H9 (cell line): ENCODE data around the gene AGBL4. TPM values are rescaled to one million over a fixed set of nuclear protein-coding genes. Genes with fewer than 3 reads are reported as not detected.

Experiments used
- DNase-seq: peaks from one replicate; pipeline ENCODE4 v3.0.0-alpha.2; 2017
- H2AFZ ChIP-seq: one replicate; pipeline ENCODE4 v1.6.1; 2013; ENCODE audit warnings: mild to moderate bottlenecking, low read length, control low read depth, moderate library complexity
- H2AK5ac ChIP-seq: 2 replicates; pipeline ENCODE4 v1.6.1; 2013; ENCODE audit warnings: low read length, control low read depth, mixed read lengths; ENCODE audit not compliant: insufficient read length
- H2BK120ac ChIP-seq: one replicate; pipeline ENCODE4 v1.6.1; 2013; ENCODE audit warnings: low read depth, mild to moderate bottlenecking, low read length, control low read depth, inconsistent platforms; ENCODE audit not compliant: poor library complexity, severe bottlenecking
- H2BK12ac ChIP-seq: 2 replicates; pipeline ENCODE4 v1.6.1; 2013; ENCODE audit warnings: low read length, control low read depth, mixed read lengths, low read depth; ENCODE audit not compliant: insufficient read length
- H2BK15ac ChIP-seq: 2 replicates; pipeline ENCODE4 v1.6.1; 2013; ENCODE audit warnings: low read depth, low read length, control low read depth
- H2BK20ac ChIP-seq: one replicate; pipeline ENCODE4 v1.6.1; 2013; ENCODE audit warnings: low read depth, mild to moderate bottlenecking, low read length, control low read depth, inconsistent platforms; ENCODE audit not compliant: poor library complexity, severe bottlenecking
- H2BK5ac ChIP-seq: 2 replicates; pipeline ENCODE4 v1.6.1; 2013; ENCODE audit warnings: low read length, control low read depth, mixed read lengths; ENCODE audit not compliant: insufficient read length
- H3K14ac ChIP-seq: 2 replicates; pipeline ENCODE4 v1.6.1; 2013; ENCODE audit warnings: low read length, control low read depth; ENCODE audit not compliant: insufficient read depth
- H3K18ac ChIP-seq: 2 replicates; pipeline ENCODE4 v1.6.1; 2013; ENCODE audit warnings: low read depth, mild to moderate bottlenecking, mixed read lengths, low read length, control low read depth; ENCODE audit not compliant: insufficient read length
- H3K23ac ChIP-seq: 2 replicates; pipeline ENCODE4 v1.6.1; 2013; ENCODE audit warnings: low read length, control low read depth, mixed read lengths, low read depth; ENCODE audit not compliant: insufficient read length
- H3K23me2 ChIP-seq: 2 replicates; pipeline ENCODE4 v1.6.1; 2013; ENCODE audit warnings: low read depth, mild to moderate bottlenecking, mixed read lengths, low read length, control low read depth; ENCODE audit not compliant: insufficient read length, poor library complexity, severe bottlenecking
- H3K27ac ChIP-seq: 2 replicates; pipeline ENCODE4 v1.5.1; 2013; ENCODE audit warnings: low read length, control low read depth, mixed read lengths, low read depth; ENCODE audit not compliant: insufficient read length
- H3K27me3 ChIP-seq: 2 replicates; pipeline ENCODE4 v1.6.1; 2013; ENCODE audit warnings: low read length, control low read depth, inconsistent platforms; ENCODE audit not compliant: insufficient read depth
- H3K4ac ChIP-seq: 2 replicates; pipeline ENCODE4 v1.6.1; 2013; ENCODE audit warnings: low read depth, mild to moderate bottlenecking, control low read depth, inconsistent platforms, low read length, moderate library complexity
- H3K4me1 ChIP-seq: 2 replicates; pipeline ENCODE4 v1.6.1; 2013; ENCODE audit warnings: low read length, control low read depth, inconsistent platforms; ENCODE audit not compliant: insufficient read depth
- H3K4me2 ChIP-seq: 2 replicates; pipeline ENCODE4 v1.6.1; 2013; ENCODE audit warnings: low read length, control low read depth, mixed read lengths; ENCODE audit not compliant: insufficient read length, insufficient read depth
- H3K56ac ChIP-seq: 2 replicates; pipeline ENCODE4 v1.6.1; 2013; ENCODE audit warnings: low read depth, mild to moderate bottlenecking, mixed read lengths, low read length, control low read depth; ENCODE audit not compliant: insufficient read length
- H3K79me1 ChIP-seq: 2 replicates; pipeline ENCODE4 v1.6.1; 2013; ENCODE audit warnings: low read depth, mild to moderate bottlenecking, moderate library complexity, low read length, control low read depth, inconsistent platforms; ENCODE audit not compliant: insufficient read depth, poor library complexity, severe bottlenecking
- H3K79me2 ChIP-seq: 2 replicates; pipeline ENCODE4 v1.6.1; 2013; ENCODE audit warnings: low read length, control low read depth, inconsistent platforms; ENCODE audit not compliant: insufficient read depth
- H3K9ac ChIP-seq: 2 replicates; pipeline ENCODE4 v1.6.1; 2013; ENCODE audit warnings: low read length, control low read depth, mixed read lengths; ENCODE audit not compliant: insufficient read length; ENCODE audit errors: extremely low read depth
- H3K9me3 ChIP-seq: one replicate; pipeline ENCODE4 v1.6.1; 2013; ENCODE audit warnings: low read depth, low read length, inconsistent platforms; ENCODE audit not compliant: control insufficient read depth
- H3T11ph ChIP-seq: one replicate; pipeline ENCODE4 v1.6.1; 2013; ENCODE audit warnings: mild to moderate bottlenecking, low read length, control low read depth, inconsistent platforms
- H4K20me1 ChIP-seq: one replicate; pipeline ENCODE4 v1.6.1; 2013; ENCODE audit not compliant: control insufficient read depth, insufficient read length, insufficient read depth
- H4K5ac ChIP-seq: 2 replicates; pipeline ENCODE4 v1.6.1; 2013; ENCODE audit warnings: low read depth, mild to moderate bottlenecking, mixed read lengths, low read length, control low read depth; ENCODE audit not compliant: insufficient read length
- H4K8ac ChIP-seq: replicated peaks from 2 replicates; pipeline ENCODE4 v1.6.1; 2013; ENCODE audit warnings: low read length, control low read depth, mixed read lengths, low read depth; ENCODE audit not compliant: insufficient read length
- H4K91ac ChIP-seq: 2 replicates; pipeline ENCODE4 v1.6.1; 2013; ENCODE audit warnings: low read depth, mild to moderate bottlenecking, moderate library complexity, mixed read lengths, low read length, control low read depth; ENCODE audit not compliant: insufficient read length
- H3K27ac Mint-ChIP-seq, 3 experiments: 2 replicates in 2 of 3; 3 replicates in 1 of 3; pipeline ENCODE4 v1.8.0; 2020 to 2021; ENCODE audit warnings: mixed read lengths in 3 of 3, mild to moderate bottlenecking in 1 of 3, moderate library complexity in 1 of 3
- H3K27me3 Mint-ChIP-seq: 2 replicates; pipeline ENCODE4 v1.8.0; 2021; ENCODE audit warnings: low read depth, mild to moderate bottlenecking, moderate library complexity, mixed read lengths
- H3K36me3 Mint-ChIP-seq, 3 experiments: 2 replicates in 2 of 3; 3 replicates in 1 of 3; pipeline ENCODE4 v1.8.0; 2020 to 2021; ENCODE audit warnings: low read depth in 3 of 3, mixed read lengths in 3 of 3; ENCODE audit not compliant: insufficient read depth in 1 of 3
- H3K4me1 Mint-ChIP-seq, 2 experiments: 2 replicates each; pipeline ENCODE4 v1.8.0; 2020; ENCODE audit warnings: mixed read lengths in 2 of 2
- H3K4me3 Mint-ChIP-seq, 2 experiments: 2 replicates in 1 of 2; 3 replicates in 1 of 2; pipeline ENCODE4 v1.8.0; 2020 to 2021; ENCODE audit warnings: mild to moderate bottlenecking in 2 of 2, mixed read lengths in 2 of 2, moderate library complexity in 1 of 2
- H3K9me3 Mint-ChIP-seq, 2 experiments: 2 replicates in 1 of 2; 3 replicates in 1 of 2; pipeline ENCODE4 v1.8.0; 2020; ENCODE audit warnings: mild to moderate bottlenecking in 2 of 2, mixed read lengths in 2 of 2, moderate library complexity in 1 of 2
- CTCF ChIP-seq: fragments of 200-600 bp; sonication (generic); conservative IDR thresholded peaks from 3 replicates; pipeline ENCODE4 v1.8.0; 2021; ENCODE audit warnings: antibody characterized with exemption, mild to moderate bottlenecking
- WGBS: extraction: QIAGEN DNeasy Blood & Tissue Kit; methylation state at CpG from one replicate; pipeline ENCODE4 v1.1.7; 2013; ENCODE audit warnings: missing lambda C conversion rate, low lambda C conversion rate, mixed read lengths; ENCODE audit not compliant: insufficient read length; ENCODE audit errors: extremely low coverage; 5-methylcytosine and 5-hydroxymethylcytosine counted together
- total RNA-seq: library from RNA; stranded (reverse); gene quantifications from 2 replicates; pipeline ENCODE4 v1.2.1, GENCODE V29; 2021

Gene AGBL4
- total RNA-seq, 1 experiment from 2014 or later, result not detected

- Mint-ChIP-seq H3K27ac (no peak overlapping the region), H3K4me3 (no peak overlapping the region), H3K9me3 (peaks cover 70 to 71% of the 10 kb centered on the region in 2 experiments), H3K4me1 (no peaks in the 10 kb centered on the region), H3K27me3 (no peaks in the 10 kb centered on the region), H3K36me3 (peaks cover 0 to 16% (median 6%) of the 10 kb centered on the region in 3 experiments; a peak in 5 of 7 replicates)
- Histone ChIP-seq H2BK20ac (no peak overlapping the region), H3T11ph (no peak overlapping the region), H2BK120ac (no peak overlapping the region), H2AFZ (no peak overlapping the region), H2BK5ac (no peak overlapping the region), H3K9ac (no peak overlapping the region), H4K91ac (no peak overlapping the region), H3K14ac (no peak overlapping the region), H4K20me1 (no peaks in the 10 kb centered on the region), H3K23me2 (no peaks in the 10 kb centered on the region), H3K18ac (no peak overlapping the region), H3K79me2 (no peaks in the 10 kb centered on the region), H3K4ac (no peak overlapping the region), H3K79me1 (no peaks in the 10 kb centered on the region), H2BK12ac (no peak overlapping the region), H3K23ac (no peak overlapping the region), H4K5ac (no peak overlapping the region), H3K4me2 (no peak overlapping the region), H3K56ac (no peak overlapping the region), H3K27ac (no peak overlapping the region), H2BK15ac (no peak overlapping the region), H3K27me3 (no peaks in the 10 kb centered on the region), H4K8ac (no peak overlapping the region), H2AK5ac (no peak overlapping the region), H3K9me3 (peaks cover 22% of the 10 kb centered on the region), H3K4me1 (no peaks in the 10 kb centered on the region)
- no peak for TF ChIP-seq CTCF
- no CpG with 5 or more reads among the region's 1 CpG for WGBS
- no peak for DNase-seq
Observed at GRCh38 chr1:49125746-49126145, 898.0 kb downstream of the AGBL4 start.
